T-cell (primary cell): Measurements from ENCODE around the gene CEP192. TPM values are rescaled to one million over a fixed set of nuclear protein-coding genes. Genes with fewer than 3 reads are reported as not detected.

ENCODE experiments used
- ATAC-seq, 4 experiments: fragments of 200-7000 bp in 3 of 4; fragments of 150-1000 bp in 1 of 4; cut with Tn5 transposase; replicated peaks in 1 of 4; 1 replicate in 3 of 4; 2 replicates in 1 of 4; pipeline ENCODE4 v1.10.0; 2021; ENCODE audit warnings: moderate library complexity in 3 of 4, mild to moderate bottlenecking in 2 of 4, moderate number of reproducible peaks in 1 of 4
- CTCF ChIA-PET, 2 donors: fragments of 300-600 bp; sonication (Branson Sonifier 250); formaldehyde crosslinking; loops; one replicate each; lab custom pipeline; 2022; ENCODE audit warnings: antibody characterized with exemption in 2 of 2; lab: Charles Lee
- POLR2A ChIA-PET, 2 donors: fragments of 300-600 bp; sonication (Branson Sonifier 250); formaldehyde crosslinking; loops; one replicate each; lab custom pipeline; 2022; ENCODE audit warnings: antibody characterized with exemption in 2 of 2; lab: Charles Lee
- DNase-seq, 35 experiments: peaks; one replicate each; pipeline versions ENCODE4 v3.0.0 to v3.0.0-alpha.2; 2013 to 2023
- H3K27ac ChIP-seq: one replicate; pipeline ENCODE4 v1.5.1; 2013; ENCODE audit warnings: low read length
- H3K27me3 ChIP-seq, 2 experiments: replicated peaks in 1 of 2; 1 replicate in 1 of 2; 2 replicates in 1 of 2; pipeline versions ENCODE4 v1.6.1 to v1.7.0; 2013; ENCODE audit warnings: low read length in 1 of 2, mixed read lengths in 1 of 2; ENCODE audit not compliant: control insufficient read depth in 2 of 2, insufficient read depth in 2 of 2; ENCODE audit errors: extremely low read depth in 1 of 2
- H3K36me3 ChIP-seq, 2 donors: 1 replicate in 1 of 2; 2 replicates in 1 of 2; pipeline versions ENCODE4 v1.6.1 to v1.7.0; 2013; ENCODE audit warnings: low read length in 1 of 2; ENCODE audit not compliant: control insufficient read depth in 2 of 2, insufficient read depth in 1 of 2; ENCODE audit errors: extremely low read depth in 1 of 2
- H3K4me1 ChIP-seq, 2 experiments: 1 replicate in 1 of 2; 2 replicates in 1 of 2; pipeline versions ENCODE4 v1.6.1 to v1.7.0; 2013; ENCODE audit warnings: low read length in 2 of 2, mixed read lengths in 1 of 2; ENCODE audit not compliant: insufficient read depth in 2 of 2, control insufficient read depth in 1 of 2; ENCODE audit errors: extremely low read depth in 1 of 2
- H3K4me3 ChIP-seq, 2 donors: 1 replicate in 1 of 2; 2 replicates in 1 of 2; pipeline versions ENCODE4 v1.5.1 to v1.7.0; 2013; ENCODE audit warnings: mild to moderate bottlenecking in 2 of 2, low read length in 1 of 2, moderate library complexity in 1 of 2; ENCODE audit not compliant: control insufficient read depth in 1 of 2; ENCODE audit errors: extremely low read depth in 1 of 2
- H3K9me3 ChIP-seq: 2 replicates; pipeline ENCODE4 v1.7.0; 2013
- H3K27ac Mint-ChIP-seq, 2 donors: one replicate each; pipeline ENCODE4 v1.8.0; 2020 to 2021; ENCODE audit warnings: mild to moderate bottlenecking in 2 of 2, mixed read lengths in 2 of 2
- H3K27me3 Mint-ChIP-seq, 2 donors: one replicate each; pipeline ENCODE4 v1.8.0; 2021 to 2022; ENCODE audit warnings: mixed read lengths in 2 of 2
- H3K36me3 Mint-ChIP-seq: one replicate; pipeline ENCODE4 v1.8.0; 2021; ENCODE audit warnings: mixed read lengths
- H3K4me1 Mint-ChIP-seq, 3 donors: one replicate each; pipeline ENCODE4 v1.8.0; 2020 to 2022; ENCODE audit warnings: mixed read lengths in 3 of 3, mild to moderate bottlenecking in 1 of 3
- H3K4me3 Mint-ChIP-seq, 3 donors: one replicate each; pipeline ENCODE4 v1.8.0; 2020 to 2022; ENCODE audit warnings: mild to moderate bottlenecking in 3 of 3, mixed read lengths in 3 of 3, moderate library complexity in 3 of 3
- H3K9me3 Mint-ChIP-seq, 3 donors: one replicate each; pipeline ENCODE4 v1.8.0; 2020 to 2022; ENCODE audit warnings: mixed read lengths in 3 of 3
- WGBS: methylation state at CpG from one replicate; pipeline ENCODE4 v1.1.5; 2013; ENCODE audit warnings: missing lambda C conversion rate; ENCODE audit not compliant: insufficient coverage; 5-methylcytosine and 5-hydroxymethylcytosine counted together
- total RNA-seq, 35 experiments: library from RNA in 6 of 35; stranded (reverse) in 6 of 35; fragments of 120-200 nt in 1 of 35; gene quantifications; one replicate each; pipeline versions ENCODE4 v1.2.1 to v1.2.4 and lab custom pipeline; 2013 to 2026

CEP192 gene
- total RNA-seq, 5 donors from 2014 or later (not counting 1 experiment from before 2014, with no cell fraction given) = 28.9 to 37.2 (median 32.9) TPM

DNA sequence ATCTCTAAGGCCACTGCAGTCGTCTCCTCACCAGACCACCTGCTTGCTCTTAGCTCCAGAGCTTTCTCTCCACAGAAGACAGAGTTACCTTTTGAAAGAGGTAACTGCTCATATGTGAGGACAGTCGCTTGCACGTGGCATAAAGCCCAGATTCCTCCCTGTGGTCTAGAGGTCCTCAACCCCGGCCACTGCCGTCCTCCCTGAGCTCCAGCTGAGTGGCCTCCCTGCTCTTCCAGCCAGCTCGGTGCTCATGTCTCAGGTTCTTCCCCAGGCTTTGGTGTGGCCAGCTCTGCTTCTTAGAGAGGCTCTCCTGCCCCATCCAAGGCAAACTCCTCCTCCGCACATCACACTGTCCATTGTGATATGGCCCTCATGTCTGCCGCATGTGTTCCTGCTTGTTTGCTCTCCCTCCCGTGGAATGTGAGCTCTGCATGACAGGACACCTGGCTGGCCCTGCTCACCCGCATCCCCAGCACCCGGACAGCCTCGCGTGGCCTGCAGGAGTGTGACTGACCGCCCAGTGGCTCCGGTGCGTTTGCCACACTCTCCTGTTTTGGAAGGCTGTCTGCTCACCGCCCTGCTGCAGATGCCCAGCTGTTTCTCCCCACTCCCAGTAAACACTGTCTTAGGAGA lies 135.9 kb downstream of the CEP192 start:
- POLR2A ChIA-PET = no interaction called here
- Histone ChIP-seq H3K9me3 (no peaks in the 10 kb centered on the region), H3K27me3 (no peaks in the 10 kb centered on the region), H3K36me3 (peaks cover 0 to 13% of the 10 kb centered on the region in 2 donors), H3K4me1 (no peaks in the 10 kb centered on the region), H3K27ac (no peak overlapping the region), H3K4me3 (no peak overlapping the region)
- Mint-ChIP-seq H3K27ac (peak overlapping the region; percentile 12 to 25), H3K9me3 (no peaks in the 10 kb centered on the region), H3K4me1 (peaks cover 11 to 17% (median 12%) of the 10 kb centered on the region in 3 donors), H3K4me3 (no peak overlapping the region), H3K36me3 (peaks cover 12% of the 10 kb centered on the region), H3K27me3 (no peaks in the 10 kb centered on the region)
- 88% methylated on average over 8 of the region's 17 CpGs for WGBS
- DNase-seq (no peak), ATAC-seq (no peak)
- CTCF ChIA-PET = interaction anchor here in 1 of 2 donors (0.6 kb wide), 1 partner anchor 496 kb away, joined by 3 read pairs; no protein-coding TSS in a partner anchor

DNA sequence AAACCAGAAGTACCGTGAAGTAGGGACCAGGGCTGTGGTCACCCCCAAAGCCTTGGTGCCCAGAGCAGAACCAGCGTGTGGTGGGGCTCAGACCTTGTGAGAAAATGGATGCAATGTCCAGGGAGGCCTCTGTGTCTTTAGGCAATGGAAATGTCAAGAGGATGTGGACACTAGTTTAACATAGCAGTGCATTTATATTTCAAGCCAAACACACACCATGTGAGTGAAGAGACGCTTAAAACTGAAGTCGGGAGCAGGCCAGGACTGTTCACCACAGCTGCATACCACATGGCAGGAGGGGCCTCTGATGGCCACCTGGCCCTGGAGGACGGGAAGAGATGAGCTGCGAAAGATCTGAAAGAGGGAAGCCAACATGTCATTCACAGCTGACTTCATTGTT lies 140.1 kb downstream of the CEP192 start:
- Histone ChIP-seq H3K27ac (no peak overlapping the region), H3K4me3 (no peak overlapping the region), H3K9me3 (no peaks in the 10 kb centered on the region), H3K4me1 (peaks cover 0 to 7% of the 10 kb centered on the region in 2 experiments), H3K27me3 (no peaks in the 10 kb centered on the region), H3K36me3 (peaks cover 0 to 7% of the 10 kb centered on the region in 2 donors)
- Mint-ChIP-seq H3K4me3 (no peak overlapping the region), H3K9me3 (no peaks in the 10 kb centered on the region), H3K27me3 (no peaks in the 10 kb centered on the region), H3K4me1 (peaks cover 21 to 29% (median 22%) of the 10 kb centered on the region in 3 donors), H3K36me3 (peaks cover 10% of the 10 kb centered on the region), H3K27ac (peak overlapping the region in 1 of 2 donors; percentile 40)
- CTCF ChIA-PET = interaction anchor here in 1 of 2 donors (0.5 kb wide), 1 partner anchor 32 kb away, joined by 4 read pairs; no protein-coding TSS in a partner anchor
- WGBS = 100% methylated on average over 2 of the region's 6 CpGs
- DNase-seq = no peak
- POLR2A ChIA-PET = no interaction called here
- ATAC-seq = no peak

DNA sequence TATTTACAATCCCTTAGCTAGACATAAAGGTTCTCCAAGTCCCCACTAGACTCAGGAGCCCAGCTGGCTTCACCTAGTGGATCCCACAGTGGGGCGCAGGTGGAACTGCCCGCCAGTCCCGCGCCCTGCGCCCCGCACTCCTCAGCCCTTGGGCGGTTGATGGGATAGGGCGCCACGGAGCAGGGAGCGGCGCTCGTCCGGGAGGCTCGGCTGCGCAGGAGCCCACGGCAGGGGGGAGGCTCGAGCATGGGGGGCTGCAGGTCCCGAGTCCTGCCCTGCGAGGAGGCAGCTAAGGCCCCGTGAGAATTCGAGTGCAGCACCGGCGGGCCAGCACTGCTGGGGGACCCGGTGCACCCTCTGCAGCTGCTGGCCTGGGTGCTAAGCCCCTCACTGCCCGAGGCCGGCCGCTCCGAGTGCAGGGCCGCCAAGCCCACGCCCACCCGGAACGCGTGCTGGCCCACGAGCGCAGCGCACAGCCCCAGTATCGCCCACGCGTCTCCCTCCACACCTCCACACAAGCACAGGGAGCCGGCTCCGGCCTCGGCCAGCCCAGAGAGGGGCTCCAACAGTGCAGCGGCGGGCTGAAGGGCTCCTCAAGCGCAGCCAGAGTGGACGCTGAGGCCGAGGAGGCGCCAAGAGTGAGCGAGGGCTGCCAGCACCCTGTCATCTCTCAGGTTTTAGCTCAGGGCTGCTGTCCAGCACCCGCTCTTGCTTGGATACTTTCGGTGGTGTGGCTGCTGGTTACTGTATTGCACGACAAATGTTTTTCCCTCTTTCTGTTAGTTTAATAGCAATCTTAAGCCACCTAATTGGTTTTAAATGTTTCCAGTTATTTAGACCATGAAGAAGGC lies 143.6 kb downstream of the CEP192 start:
- H3K4me1 ChIP-seq = peaks cover 0 to 30% of the 10 kb centered on the region in 2 experiments
- Mint-ChIP-seq H3K36me3 (no peaks in the 10 kb centered on the region), H3K27ac (peak overlapping the region; percentile 80 to 83), H3K4me3 (peak overlapping the region; percentile 95 to 100 (median 99)), H3K4me1 (peaks cover 31 to 41% (median 39%) of the 10 kb centered on the region in 3 donors), H3K27me3 (no peaks in the 10 kb centered on the region), H3K9me3 (no peaks in the 10 kb centered on the region)
- ATAC-seq (no peak), DNase-seq (no peak)
- H3K27me3 ChIP-seq = no peaks in the 10 kb centered on the region
- H3K4me3 ChIP-seq = no peak overlapping the region
- no peak overlapping the region for H3K27ac ChIP-seq
- no peaks in the 10 kb centered on the region for H3K9me3 ChIP-seq
- 95% methylated on average over 44 of the region's 52 CpGs for WGBS
- CTCF ChIA-PET = interaction anchor here in 1 of 2 donors (1.1 kb wide), 1 partner anchor 24 kb away, joined by 4 read pairs; no protein-coding TSS in a partner anchor
- POLR2A ChIA-PET = no interaction called here
- H3K36me3 ChIP-seq = no peaks in the 10 kb centered on the region

DNA sequence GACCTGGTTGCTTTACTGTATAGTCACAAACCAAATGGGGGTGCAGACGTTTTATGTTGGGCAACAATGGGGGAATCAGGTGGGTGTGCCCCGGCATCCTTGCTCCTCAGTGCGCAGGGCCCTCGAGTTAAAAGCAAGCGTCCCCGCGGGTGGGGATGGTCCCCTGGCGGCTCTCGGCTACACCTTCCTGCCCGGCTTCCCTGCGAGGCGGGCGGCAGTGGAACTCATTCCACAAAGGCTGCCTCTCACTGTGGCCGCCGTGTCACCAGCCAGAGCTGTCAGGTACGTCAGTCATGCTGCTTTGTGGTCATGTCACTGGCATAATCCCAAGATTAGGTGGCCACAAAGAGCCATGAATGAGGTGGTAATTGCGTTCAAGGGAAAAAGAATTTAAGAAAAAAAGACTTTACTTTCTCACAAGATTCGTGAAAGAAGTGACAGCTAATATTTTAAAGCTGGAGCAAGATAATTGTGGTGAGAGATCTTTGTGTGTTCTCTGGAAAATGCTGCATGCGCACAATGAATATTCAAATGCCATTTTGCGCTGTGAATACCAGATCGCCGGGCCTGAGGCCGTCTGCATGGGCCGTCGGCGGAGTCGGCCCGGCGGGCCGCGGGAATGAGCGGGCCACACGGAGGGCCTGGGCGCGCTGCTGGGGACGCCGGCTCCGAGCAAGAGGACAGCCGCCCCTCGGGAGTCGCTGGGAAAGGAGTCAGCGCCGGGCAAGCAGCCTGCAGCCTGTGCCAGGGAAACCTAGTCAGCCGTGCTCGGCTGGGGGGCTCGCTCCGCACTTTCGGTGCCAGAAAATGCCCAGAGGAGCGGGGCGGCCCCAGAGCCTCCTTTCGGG lies 145.1 kb downstream of the CEP192 start:
- Histone ChIP-seq H3K27ac (peak overlapping the region; percentile 82), H3K4me1 (peaks cover 0 to 30% of the 10 kb centered on the region in 2 experiments), H3K9me3 (no peaks in the 10 kb centered on the region), H3K27me3 (no peaks in the 10 kb centered on the region), H3K36me3 (no peaks in the 10 kb centered on the region), H3K4me3 (peak overlapping the region; percentile 29 to 72)
- Mint-ChIP-seq H3K4me3 (peak overlapping the region; percentile 95 to 100 (median 99)), H3K27ac (peak overlapping the region; percentile 80 to 83), H3K9me3 (no peaks in the 10 kb centered on the region), H3K4me1 (peaks cover 26 to 35% (median 29%) of the 10 kb centered on the region in 3 donors), H3K36me3 (no peaks in the 10 kb centered on the region), H3K27me3 (no peaks in the 10 kb centered on the region)
- POLR2A ChIA-PET = no interaction called here
- WGBS = 13% methylated on average over 50 of the region's 51 CpGs
- ATAC-seq (peak in 3 of 4 experiments; percentile 3 to 61 (median 9)), DNase-seq (peak in 34 of 35 experiments; percentile 22 to 76 (median 51))
- CTCF ChIA-PET = interaction anchor here (0.6 to 1.2 kb wide), 2 partner anchors 23 to 79 kb away, joined by 3 to 4 read pairs; no protein-coding TSS in a partner anchor

DNA sequence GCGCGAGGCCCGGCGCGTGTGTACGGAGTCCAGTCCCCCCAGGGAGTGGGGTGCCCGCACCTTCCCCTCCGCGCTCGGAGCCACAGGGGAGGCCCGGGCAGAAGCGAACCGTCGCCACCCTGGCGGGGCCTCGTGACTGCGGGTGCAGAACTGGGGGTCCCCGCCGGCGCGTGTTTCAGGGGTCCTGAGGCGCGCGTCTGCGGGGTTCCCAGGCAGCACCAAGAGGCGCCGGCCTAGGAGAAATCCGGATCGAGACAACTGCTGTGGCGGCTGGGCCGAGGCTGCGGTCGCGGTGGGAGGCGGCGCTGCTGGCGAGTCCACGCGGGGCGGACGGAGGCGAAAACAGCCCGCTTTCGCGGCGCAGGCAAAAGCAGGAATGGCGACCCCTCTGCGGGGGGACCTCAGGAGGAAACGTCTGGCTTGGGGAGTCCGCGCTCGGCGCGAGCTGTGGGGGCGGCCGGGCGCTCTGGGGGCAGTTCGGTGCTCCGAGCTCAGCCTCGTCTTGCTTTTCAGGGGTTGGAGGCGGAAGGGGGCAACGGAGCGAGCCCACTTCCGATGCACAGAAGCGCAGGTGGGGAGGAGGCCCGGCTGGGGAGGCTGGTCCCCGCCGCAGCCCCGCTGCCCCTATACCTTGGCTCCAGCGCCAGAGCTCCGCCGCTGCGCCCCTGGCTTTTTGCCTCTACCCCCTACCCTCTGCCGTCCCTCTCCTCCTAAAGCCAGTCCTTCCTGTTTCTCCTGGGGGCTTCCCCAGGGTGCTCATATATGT lies 145.9 kb downstream of the CEP192 start:
- Mint-ChIP-seq H3K4me1 (peaks cover 26 to 31% (median 27%) of the 10 kb centered on the region in 3 donors), H3K27ac (peak overlapping the region; percentile 95 to 97), H3K4me3 (peak overlapping the region; percentile 95 to 100 (median 99)), H3K9me3 (no peaks in the 10 kb centered on the region), H3K36me3 (no peaks in the 10 kb centered on the region), H3K27me3 (no peaks in the 10 kb centered on the region)
- peak overlapping the region; percentile 82 for H3K27ac ChIP-seq
- under 1% methylated on average over 74 of the region's 74 CpGs for WGBS
- CTCF ChIA-PET = interaction anchor here in 1 of 2 donors (1.2 kb wide), 1 partner anchor 22 kb away, joined by 4 read pairs; no protein-coding TSS in a partner anchor
- H3K36me3 ChIP-seq = no peaks in the 10 kb centered on the region
- H3K4me1 ChIP-seq = peaks cover 0 to 30% of the 10 kb centered on the region in 2 experiments
- no peaks in the 10 kb centered on the region for H3K9me3 ChIP-seq
- POLR2A ChIA-PET = interaction anchor here in 1 of 2 donors (1.5 kb wide), 1 partner anchor 146 kb away, joined by 5 read pairs; the partner anchor contains the start of gene CEP192
- no peaks in the 10 kb centered on the region for H3K27me3 ChIP-seq
- H3K4me3 ChIP-seq = peak overlapping the region; percentile 72 to 85
- DNase-seq (peak in 25 of 35 experiments; percentile 18 to 55 (median 31)), ATAC-seq (peak; percentile 24 to 67 (median 61))
